HG03025 (cell line): ENCODE results near the gene PET117.
"Not testable (repeated sequence)": the region's sequence is repeated elsewhere in the genome, so short reads cannot be mapped to it uniquely, and the experiment has no call there.

Experiments
- ATAC-seq: cut with Tn5 transposase; IDR thresholded peaks from one replicate; pipeline ENCODE4 v1.9.1; 2021; ENCODE audit warnings: mild to moderate bottlenecking, moderate library complexity; ENCODE audit not compliant: unreplicated experiment, low FRiP score

The PET117 gene

GRCh38 chr20:18154342-18154741, 16.7 kb downstream of the PET117 start:
- no peak for ATAC-seq

GRCh38 chr20:18156045-18156444, 18.4 kb downstream of the PET117 start:
- no peak for ATAC-seq

GRCh38 chr20:18164356-18164755, 26.7 kb downstream of the PET117 start:
- ATAC-seq = no peak

DNA sequence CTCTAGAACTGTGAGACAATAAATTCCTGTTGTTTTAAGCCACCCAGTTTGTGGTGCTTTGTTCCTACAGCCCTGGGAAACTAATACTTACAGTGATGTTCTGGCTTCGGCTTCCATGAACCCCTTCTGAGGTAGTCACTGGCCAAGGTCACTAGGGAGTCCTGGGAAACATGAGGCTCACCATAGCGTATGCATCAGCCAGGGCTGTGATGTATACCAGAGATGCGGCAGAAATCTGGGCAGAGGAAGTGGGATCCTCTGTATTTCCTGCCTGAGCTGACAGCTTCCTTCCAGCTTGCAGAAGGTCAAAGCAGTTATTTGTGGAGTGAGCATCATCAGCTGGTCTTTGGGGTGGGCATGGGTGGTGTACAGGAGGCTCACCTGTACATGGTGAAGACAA, 27.9 kb downstream of the PET117 start:
- ATAC-seq = no peak

- ATAC-seq = no peak
Measured at GRCh38 chr20:18166241-18166881, 28.7 kb downstream of the PET117 start.

- ATAC-seq = no peak
Measured at GRCh38 chr20:18166950-18167349, 29.3 kb downstream of the PET117 start.

GRCh38 chr20:18172379-18172778, 34.7 kb downstream of the PET117 start:
- ATAC-seq = no peak

DNA sequence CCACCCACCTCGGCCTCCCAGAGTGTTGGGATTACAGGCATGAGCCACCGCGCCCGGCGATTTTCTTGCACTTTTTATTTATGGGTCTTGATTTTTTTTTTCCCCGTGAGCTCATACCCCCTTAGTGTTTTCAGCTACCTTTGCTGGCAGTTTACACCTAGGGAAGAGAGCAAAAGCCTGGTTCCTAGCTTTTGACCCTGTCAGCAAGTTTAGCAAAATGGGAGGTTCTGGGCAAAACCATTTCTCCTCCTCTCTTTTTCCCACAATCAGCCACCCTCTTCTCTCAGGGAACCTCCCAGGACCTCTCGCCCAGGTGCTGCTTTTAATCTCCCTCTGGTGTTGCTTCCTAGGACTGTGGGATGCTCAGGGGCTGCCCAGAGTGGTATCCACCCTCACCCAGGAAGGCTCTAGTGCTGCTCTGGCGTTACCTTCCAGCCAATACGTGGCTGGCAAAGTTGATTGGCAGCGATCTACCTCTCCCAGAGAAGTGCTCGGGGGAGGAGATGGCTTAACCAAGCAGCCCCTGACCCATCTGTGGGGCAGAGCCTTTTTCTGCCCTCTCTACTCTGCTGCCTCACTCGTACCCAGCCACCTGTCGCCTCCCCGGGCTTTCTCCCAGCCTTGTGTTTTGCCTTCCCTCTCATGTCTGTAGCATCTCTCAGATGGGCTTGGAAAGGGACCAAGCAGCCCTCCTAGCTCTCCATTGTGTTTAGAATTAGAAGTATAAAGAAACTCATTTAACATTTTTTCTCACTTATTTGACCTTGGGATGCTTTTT, 37.4 kb downstream of the PET117 start:
- ATAC-seq = no peak

- ATAC-seq = no peak
Measured at GRCh38 chr20:18176318-18176785, 38.7 kb downstream of the PET117 start.

DNA sequence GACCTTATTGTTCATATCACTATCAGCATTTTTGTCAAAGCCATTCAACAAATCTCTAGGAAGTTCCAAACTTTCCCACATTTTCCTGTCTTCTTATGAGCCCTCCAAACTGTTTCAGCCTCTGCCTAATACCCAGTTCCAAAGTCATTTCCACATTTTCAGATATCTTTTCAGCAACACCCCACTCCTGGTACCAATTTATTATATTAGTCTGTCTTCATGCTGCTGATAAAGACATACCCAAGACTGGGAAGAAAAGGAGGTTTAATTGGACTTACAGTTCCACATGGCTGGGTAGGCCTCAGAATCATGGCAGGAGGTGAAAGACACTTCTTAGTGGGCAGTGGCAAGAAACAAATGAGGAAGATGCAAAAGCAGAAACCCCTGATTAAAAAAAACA, 42.7 kb downstream of the PET117 start:
- not testable (repeated sequence) for ATAC-seq

GRCh38 chr20:18180815-18181214, 43.2 kb downstream of the PET117 start:
- ATAC-seq = no peak

DNA sequence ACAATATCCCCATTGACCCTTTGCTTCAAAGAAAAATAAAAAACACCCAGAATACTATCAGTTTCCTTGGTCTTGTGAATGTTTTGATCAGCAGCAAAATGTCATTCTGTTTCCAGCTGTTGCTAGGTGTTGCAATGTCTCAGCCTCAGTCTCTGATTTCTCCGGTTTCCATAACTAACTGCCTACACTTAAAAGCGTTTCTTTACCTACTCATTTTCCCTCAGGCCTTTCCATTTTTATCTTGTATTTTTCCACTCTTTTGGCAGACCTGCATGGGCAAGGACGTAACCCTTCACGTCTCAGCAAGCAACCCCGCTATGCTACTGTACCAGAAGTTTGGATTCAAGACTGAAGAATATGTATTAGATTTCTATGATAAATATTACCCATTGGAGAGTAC, 49.4 kb downstream of the PET117 start:
- ATAC-seq = no peak

DNA sequence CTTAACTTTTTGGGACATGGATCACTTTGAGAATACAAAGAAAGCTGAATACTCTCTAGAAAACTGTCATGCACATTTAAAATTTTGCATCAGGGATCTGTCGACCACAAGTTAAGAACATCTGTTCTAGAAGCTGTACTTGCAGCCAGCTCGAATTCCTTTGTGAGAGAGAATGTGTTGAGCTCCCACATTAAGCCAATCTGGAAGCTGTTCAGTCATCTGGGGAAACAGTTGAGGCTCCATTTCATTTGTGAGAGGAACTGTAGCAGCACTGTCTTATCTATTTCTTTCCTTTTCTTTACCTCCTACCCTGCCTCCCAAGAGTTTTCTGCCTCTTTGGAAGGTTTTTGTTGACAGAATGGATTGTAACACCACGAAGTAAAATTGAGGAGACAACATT, 50.8 kb downstream of the PET117 start:
- no peak for ATAC-seq

GRCh38 chr20:18190338-18191233, 52.9 kb downstream of the PET117 start:
- ATAC-seq = no peak

GRCh38 chr20:18191306-18191705, 53.6 kb downstream of the PET117 start:
- ATAC-seq = no peak
